Lung (tissue), 16 donors: ENCODE measurements around the gene ARL2. TPM values are rescaled to one million over a fixed set of nuclear protein-coding genes. Genes with fewer than 3 reads are reported as not detected.
A peak's percentile ranks its signal among the peaks of the same experiment; 100 is the strongest.

Experiments
- ATAC-seq: fragments of 200-7000 bp; cut with Tn5 transposase; one replicate; pipeline ENCODE4 v1.9.1; 2020; ENCODE audit warnings: moderate number of reproducible peaks; ENCODE audit not compliant: insufficient read depth, low FRiP score
- DNase-seq, 3 donors: peaks; one replicate each; pipeline ENCODE4 v3.0.0-alpha.2; 2013 to 2017
- H3K27ac ChIP-seq, 2 donors: one replicate each; pipeline ENCODE4 v1.5.1; 2013; ENCODE audit warnings: mild to moderate bottlenecking in 2 of 2, moderate library complexity in 2 of 2, control low read depth in 1 of 2, inconsistent platforms in 1 of 2, low read depth in 1 of 2, low read length in 1 of 2
- H3K27me3 ChIP-seq, 3 donors: one replicate each; pipeline ENCODE4 v1.5.1; 2013; ENCODE audit warnings: low read length in 2 of 3; ENCODE audit not compliant: control insufficient read depth in 3 of 3, insufficient read depth in 3 of 3
- H3K36me3 ChIP-seq, 4 donors: one replicate each; pipeline ENCODE4 v1.5.1; 2013; ENCODE audit warnings: low read length in 4 of 4, mild to moderate bottlenecking in 1 of 4, moderate library complexity in 1 of 4; ENCODE audit not compliant: control insufficient read depth in 4 of 4, insufficient read depth in 4 of 4
- H3K4me1 ChIP-seq, 5 donors: one replicate each; pipeline ENCODE4 v1.5.1; 2013; ENCODE audit warnings: low read length in 5 of 5, mild to moderate bottlenecking in 2 of 5, moderate library complexity in 1 of 5; ENCODE audit not compliant: control insufficient read depth in 5 of 5, insufficient read depth in 5 of 5
- H3K4me3 ChIP-seq: one replicate; pipeline ENCODE4 v1.5.1; 2013; ENCODE audit warnings: mild to moderate bottlenecking, control low read depth, moderate library complexity
- H3K9ac ChIP-seq, 2 donors: one replicate each; pipeline ENCODE4 v1.5.1; 2013; ENCODE audit warnings: low read length in 2 of 2, control low read depth in 1 of 2; ENCODE audit not compliant: insufficient read depth in 1 of 2
- H3K9me3 ChIP-seq, 4 donors: one replicate each; pipeline ENCODE4 v1.5.1; 2013; ENCODE audit warnings: low read length in 3 of 4, mild to moderate bottlenecking in 1 of 4, moderate library complexity in 1 of 4; ENCODE audit not compliant: control insufficient read depth in 4 of 4, insufficient read depth in 3 of 4
- WGBS, 2 donors: extraction: QIAGEN DNeasy Blood & Tissue Kit; methylation state at CpG; one replicate each; pipeline ENCODE4 v1.1.7; 2013; 5-methylcytosine and 5-hydroxymethylcytosine counted together
- long read RNA-seq, 5 donors: transcript quantifications; one replicate each; lab custom pipeline, GENCODE V29; 2026
- polyA plus RNA-seq, 2 donors: library from polyadenylated mRNA; stranded (reverse); fragments of 200-250 nt; gene quantifications; one replicate each; pipeline ENCODE4 v1.2.1, GENCODE V29; 2013
- total RNA-seq, 2 donors: library from RNA; depleted of rRNA in 1 of 2; stranded (reverse); fragments of >200 nt in 1 of 2; gene quantifications; one replicate each; pipeline ENCODE4 v1.2.1, GENCODE V29; 2014 to 2021
- TF ChIP-seq, protein P1 (sequence below): IDR thresholded peaks from 2 replicates; pipeline ENCODE4 v1.5.1; 2012; ENCODE audit warnings: mild to moderate bottlenecking; ENCODE audit errors: control extremely low read depth, extremely low read depth
- donor health status: control.
- donor health status: control.
- donor health status: Bipolar disorder and iron deficiency.
- donor health status: healthy.
- donor health status: DM: yes; HTN: yes; CAD: no.

The ARL2 gene
- total RNA-seq (10 to 100 TPM; 37.4 to 95.4 TPM), polyA plus RNA-seq (100 to 1,000 TPM in 1 of 2 donors, 10 to 100 TPM in 1; 92.5 to 127 TPM)
- long read RNA-seq, donor 1, transcript ARL2-203 (1 exons, 601 nt), result minor isoform, 5 of 40 reads
- long read RNA-seq, donor 1, transcript ARL2-201 (5 exons, 979 nt), result major isoform, 31 of 40 reads
- long read RNA-seq, donor 1, partial matches to known transcripts, result 0 of 40 reads
- long read RNA-seq, donor 1, other reads (novel, unspliced or antisense), result 0 of 40 reads
- long read RNA-seq, donor 2, transcript ARL2-203 (1 exons, 601 nt), result minor isoform, 5 of 19 reads
- long read RNA-seq, donor 2, transcript ARL2-201 (5 exons, 979 nt), result major isoform, 9 of 19 reads
- long read RNA-seq, donor 2, partial matches to known transcripts, result 0 of 19 reads
- long read RNA-seq, donor 2, other reads (novel, unspliced or antisense), result 0 of 19 reads
- long read RNA-seq, donor 3, transcript ARL2-201 (5 exons, 979 nt), result major isoform, 21 of 25 reads
- long read RNA-seq, donor 3, partial matches to known transcripts, result 0 of 25 reads
- long read RNA-seq, donor 3, other reads (novel, unspliced or antisense), result 0 of 25 reads
- long read RNA-seq, donor 4, transcript ARL2-201 (5 exons, 979 nt), result major isoform, 23 of 32 reads
- long read RNA-seq, donor 4, transcript ARL2-203 (1 exons, 601 nt), result minor isoform, 6 of 32 reads
- long read RNA-seq, donor 4, partial matches to known transcripts, result 0 of 32 reads
- long read RNA-seq, donor 4, other reads (novel, unspliced or antisense), result 0 of 32 reads
- long read RNA-seq, donor 5, transcript ARL2-201 (5 exons, 979 nt), result major isoform, 41 of 60 reads
- long read RNA-seq, donor 5, transcript ARL2-206 (4 exons, 795 nt), result minor isoform, 6 of 60 reads
- long read RNA-seq, donor 5, transcript ARL2-203 (1 exons, 601 nt), result minor isoform, 9 of 60 reads
- long read RNA-seq, donor 5, partial matches to known transcripts, result 0 of 60 reads
- long read RNA-seq, donor 5, other reads (novel, unspliced or antisense), result 0 of 60 reads

DNA sequence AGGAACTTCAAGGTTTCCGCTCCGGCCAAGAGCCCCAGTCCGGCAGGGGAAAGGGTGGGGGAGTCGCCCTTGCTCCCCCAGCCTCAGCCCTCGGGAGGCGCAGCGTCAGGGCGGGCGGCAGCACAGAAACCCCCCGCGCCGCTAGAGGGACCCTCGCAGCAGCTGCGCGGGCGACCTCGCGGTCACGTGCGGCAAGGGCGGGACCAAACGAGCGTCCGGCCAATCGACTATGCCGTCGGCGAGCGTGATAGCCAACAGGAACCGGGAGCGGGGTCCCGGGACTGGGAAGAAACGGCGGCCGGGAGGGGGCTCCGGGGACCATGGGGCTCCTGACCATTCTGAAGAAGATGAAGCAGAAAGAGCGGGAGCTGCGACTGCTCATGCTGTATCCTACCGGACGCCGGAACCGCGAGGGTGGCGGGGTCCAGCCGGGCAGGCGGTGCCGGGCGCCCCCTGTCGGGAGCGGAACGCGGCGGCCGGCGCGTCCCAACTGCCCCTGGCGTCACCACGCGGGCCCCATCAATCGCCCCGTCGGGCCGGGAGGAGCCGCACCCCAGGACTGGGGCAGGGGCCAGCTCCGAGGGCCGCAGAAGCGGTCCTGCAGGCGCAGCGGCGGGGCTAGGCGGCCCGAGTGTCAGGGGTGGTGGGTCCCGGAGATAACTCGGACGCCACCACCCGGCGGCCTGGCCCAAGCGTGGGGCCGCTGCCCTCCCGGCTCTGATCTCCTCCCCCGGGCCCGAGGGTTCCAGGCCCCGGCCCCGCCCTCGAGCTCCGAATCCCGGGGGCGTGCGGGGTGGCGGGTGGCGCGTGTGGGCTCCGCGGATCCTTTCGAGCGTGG is at the start of gene ARL2:
Gene ARL2 (plus strand): TSS at position 273 of the 838 bp plus-strand sequence. CDS start 48 bp downstream, at position 321.
- Histone ChIP-seq H3K27ac (peak within 1 kb of the TSS; percentile 96 to 100), H3K27me3 (no peaks in the 10 kb centered on the region), H3K4me1 (peaks cover 0 to 17% (median 4%) of the 10 kb centered on the region in 5 donors), H3K4me3 (peak within 1 kb of the TSS; percentile 46), H3K9ac (peak within 1 kb of the TSS; percentile 82 to 89), H3K9me3 (peaks cover 0 to 2% (median 0%) of the 10 kb centered on the region in 4 donors), H3K36me3 (peaks cover 0 to 12% (median 5%) of the 10 kb centered on the region in 4 donors)
- 0 to 1% methylated on average over 71 to 96 of the region's 96 CpGs for WGBS, 2 donors
- peak; percentile 88 for ATAC-seq
- TF ChIP-seq, protein P1, sequence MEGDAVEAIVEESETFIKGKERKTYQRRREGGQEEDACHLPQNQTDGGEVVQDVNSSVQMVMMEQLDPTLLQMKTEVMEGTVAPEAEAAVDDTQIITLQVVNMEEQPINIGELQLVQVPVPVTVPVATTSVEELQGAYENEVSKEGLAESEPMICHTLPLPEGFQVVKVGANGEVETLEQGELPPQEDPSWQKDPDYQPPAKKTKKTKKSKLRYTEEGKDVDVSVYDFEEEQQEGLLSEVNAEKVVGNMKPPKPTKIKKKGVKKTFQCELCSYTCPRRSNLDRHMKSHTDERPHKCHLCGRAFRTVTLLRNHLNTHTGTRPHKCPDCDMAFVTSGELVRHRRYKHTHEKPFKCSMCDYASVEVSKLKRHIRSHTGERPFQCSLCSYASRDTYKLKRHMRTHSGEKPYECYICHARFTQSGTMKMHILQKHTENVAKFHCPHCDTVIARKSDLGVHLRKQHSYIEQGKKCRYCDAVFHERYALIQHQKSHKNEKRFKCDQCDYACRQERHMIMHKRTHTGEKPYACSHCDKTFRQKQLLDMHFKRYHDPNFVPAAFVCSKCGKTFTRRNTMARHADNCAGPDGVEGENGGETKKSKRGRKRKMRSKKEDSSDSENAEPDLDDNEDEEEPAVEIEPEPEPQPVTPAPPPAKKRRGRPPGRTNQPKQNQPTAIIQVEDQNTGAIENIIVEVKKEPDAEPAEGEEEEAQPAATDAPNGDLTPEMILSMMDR, result peak; percentile 55
- DNase-seq, result peak; percentile 96 to 98 (median 97)

DNA sequence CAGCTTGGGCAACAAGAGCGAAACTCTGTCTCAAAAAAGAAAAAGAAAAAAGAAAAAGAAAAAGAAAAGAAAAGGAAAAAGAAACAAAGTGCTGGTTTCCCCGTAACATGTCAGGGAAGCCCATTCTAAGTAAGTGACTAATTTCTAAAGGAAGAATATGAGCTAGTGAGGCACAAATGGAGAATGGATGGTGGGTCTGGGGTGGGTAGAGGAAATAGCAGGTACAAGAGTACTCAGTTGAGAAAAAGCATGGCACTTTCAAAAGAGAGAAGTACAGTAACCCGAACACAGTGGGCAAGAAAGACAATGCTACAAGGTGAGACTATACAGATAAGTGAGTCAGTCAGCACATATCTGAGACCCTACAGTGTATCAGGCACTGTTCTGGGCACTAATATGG is 46.6 kb upstream of the ARL2 start:
- no peak overlapping the region for H3K27ac ChIP-seq
- no peaks in the 10 kb centered on the region for H3K36me3 ChIP-seq
- TF ChIP-seq, protein P1, result no peak
- WGBS, 2 donors, result 89 to 94% methylated on average over 3 of the region's 3 CpGs
- peaks cover 0 to 5% (median 0%) of the 10 kb centered on the region in 5 donors for H3K4me1 ChIP-seq
- H3K9ac ChIP-seq, result no peak overlapping the region
- no peak for DNase-seq
- H3K4me3 ChIP-seq, result no peak overlapping the region
- H3K27me3 ChIP-seq, result peaks cover 0 to 4% (median 2%) of the 10 kb centered on the region in 3 donors
- ATAC-seq, result no peak
- no peaks in the 10 kb centered on the region for H3K9me3 ChIP-seq

DNA sequence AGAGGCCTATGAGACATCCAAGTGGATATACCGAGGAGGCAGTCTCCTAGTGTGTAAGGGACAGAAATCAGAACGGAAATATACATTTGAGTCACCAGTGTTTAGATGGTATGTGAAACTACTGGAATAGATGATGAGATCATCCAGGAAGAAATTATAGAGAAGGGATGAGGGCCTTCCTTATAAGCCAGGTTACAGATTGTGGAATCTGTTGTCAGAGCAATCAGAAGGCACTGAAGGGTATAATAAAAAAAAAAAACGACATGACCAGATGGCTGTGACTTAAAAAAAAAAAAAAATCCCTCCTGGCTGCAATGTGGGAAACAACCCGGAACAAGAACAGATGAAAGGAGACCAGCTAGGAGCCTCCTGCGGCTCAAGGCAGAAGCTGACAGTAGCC is 44.8 kb upstream of the ARL2 start:
- WGBS, 2 donors, result 58 to 68% methylated on average over 5 of the region's 5 CpGs
- TF ChIP-seq, protein P1, result no peak
- Histone ChIP-seq H3K36me3 (no peaks in the 10 kb centered on the region), H3K9ac (no peak overlapping the region), H3K27ac (no peak overlapping the region), H3K27me3 (peaks cover 0 to 4% (median 2%) of the 10 kb centered on the region in 3 donors), H3K4me3 (no peak overlapping the region), H3K9me3 (no peaks in the 10 kb centered on the region), H3K4me1 (peaks cover 0 to 5% (median 0%) of the 10 kb centered on the region in 5 donors)
- DNase-seq, result no peak
- ATAC-seq, result no peak
